HG02973 (cell line): Measurements from ENCODE around the gene NGEF.

ENCODE experiments used
- ATAC-seq: cut with Tn5 transposase; IDR thresholded peaks from one replicate; pipeline ENCODE4 v1.9.1; 2021; ENCODE audit warnings: moderate library complexity; ENCODE audit not compliant: unreplicated experiment

Gene NGEF

GRCh38 chr2:233044974-233045605, 32.0 kb upstream of the NGEF start:
- no peak for ATAC-seq

GRCh38 chr2:233042549-233042948, 29.5 kb upstream of the NGEF start:
- ATAC-seq, result no peak

- ATAC-seq, result no peak
Measured at GRCh38 chr2:233041722-233042323, 28.8 kb upstream of the NGEF start.

GRCh38 chr2:233040571-233040970, 27.5 kb upstream of the NGEF start:
- ATAC-seq, result no peak

- no peak for ATAC-seq
Measured at GRCh38 chr2:233039846-233040530, 26.9 kb upstream of the NGEF start.

- no peak for ATAC-seq
Measured at GRCh38 chr2:233039212-233039845, 26.3 kb upstream of the NGEF start.

- ATAC-seq, result no peak
Measured at GRCh38 chr2:233037078-233037477, 24.0 kb upstream of the NGEF start.

GRCh38 chr2:233036162-233036838, 23.2 kb upstream of the NGEF start:
- no peak for ATAC-seq

- ATAC-seq, result no peak
Measured at GRCh38 chr2:233035426-233036161, 22.5 kb upstream of the NGEF start.

GRCh38 chr2:233034091-233034882, 21.2 kb upstream of the NGEF start:
- no peak for ATAC-seq

- ATAC-seq, result no peak
Measured at GRCh38 chr2:233033672-233034071, 20.6 kb upstream of the NGEF start.

GRCh38 chr2:233032551-233033320, 19.7 kb upstream of the NGEF start, which contains the start of gene NEU2:
Gene NEU2 (plus strand): TSS chr2:233032672. CDS start chr2:233032672, 0 bp downstream.
- no peak for ATAC-seq

- no peak for ATAC-seq
Measured at GRCh38 chr2:233031556-233032500, 18.8 kb upstream of the NGEF start.

GRCh38 chr2:233029321-233029720, 16.3 kb upstream of the NGEF start:
- ATAC-seq, result no peak

- ATAC-seq, result no peak
Measured at GRCh38 chr2:233026198-233026813, 13.2 kb upstream of the NGEF start.

- ATAC-seq, result no peak
Measured at GRCh38 chr2:233025706-233026105, 12.7 kb upstream of the NGEF start.

GRCh38 chr2:233023761-233024410, 10.8 kb upstream of the NGEF start:
- no peak for ATAC-seq
